Activated T-helper 2 cell treated with anti-CD3 and anti-CD28 coated beads, Interferon-gamma antibody, Interleukin-2, Interleukin-4, amounts not matched to agents 10 μg/mL and 5 μg/mL and 100 μg/mL, durations not matched to agents 14 hours and 24 hours and 36 hours (primary cell): ENCODE measurements around the gene YARS2. TPM values are rescaled to one million over a fixed set of nuclear protein-coding genes. Genes with fewer than 3 reads are reported as not detected.

Source experiments
- DNase-seq: peaks from one replicate; pipeline ENCODE4 v3.0.0; 2021; ENCODE audit warnings: low spot score
- H3K27ac Mint-ChIP-seq: one replicate; pipeline ENCODE4 v1.8.0; 2021; ENCODE audit warnings: mixed read lengths
- H3K27me3 Mint-ChIP-seq: one replicate; pipeline ENCODE4 v1.8.0; 2021; ENCODE audit warnings: low read depth, mixed read lengths
- H3K36me3 Mint-ChIP-seq: one replicate; pipeline ENCODE4 v1.8.0; 2021; ENCODE audit warnings: low read depth, mixed read lengths
- H3K4me1 Mint-ChIP-seq: one replicate; pipeline ENCODE4 v1.8.0; 2021; ENCODE audit warnings: low read depth, mixed read lengths
- H3K4me3 Mint-ChIP-seq: one replicate; pipeline ENCODE4 v1.8.0; 2021; ENCODE audit warnings: low read depth, mild to moderate bottlenecking, moderate library complexity, mixed read lengths
- H3K9me3 Mint-ChIP-seq: one replicate; pipeline ENCODE4 v1.8.0; 2021; ENCODE audit warnings: mixed read lengths
- intact Hi-C: fragments of 100-400 bp; cut with micrococcal nuclease; formaldehyde crosslinking; loops from one replicate; pipeline ENCODE4 v1.15.1; 2023
- total RNA-seq: library from RNA; stranded (reverse); gene quantifications from 2 replicates; pipeline ENCODE4 v1.2.3, GENCODE V29; 2022

The YARS2 gene
- 29.3 and 30.3 TPM in 2 replicates for total RNA-seq

DNA sequence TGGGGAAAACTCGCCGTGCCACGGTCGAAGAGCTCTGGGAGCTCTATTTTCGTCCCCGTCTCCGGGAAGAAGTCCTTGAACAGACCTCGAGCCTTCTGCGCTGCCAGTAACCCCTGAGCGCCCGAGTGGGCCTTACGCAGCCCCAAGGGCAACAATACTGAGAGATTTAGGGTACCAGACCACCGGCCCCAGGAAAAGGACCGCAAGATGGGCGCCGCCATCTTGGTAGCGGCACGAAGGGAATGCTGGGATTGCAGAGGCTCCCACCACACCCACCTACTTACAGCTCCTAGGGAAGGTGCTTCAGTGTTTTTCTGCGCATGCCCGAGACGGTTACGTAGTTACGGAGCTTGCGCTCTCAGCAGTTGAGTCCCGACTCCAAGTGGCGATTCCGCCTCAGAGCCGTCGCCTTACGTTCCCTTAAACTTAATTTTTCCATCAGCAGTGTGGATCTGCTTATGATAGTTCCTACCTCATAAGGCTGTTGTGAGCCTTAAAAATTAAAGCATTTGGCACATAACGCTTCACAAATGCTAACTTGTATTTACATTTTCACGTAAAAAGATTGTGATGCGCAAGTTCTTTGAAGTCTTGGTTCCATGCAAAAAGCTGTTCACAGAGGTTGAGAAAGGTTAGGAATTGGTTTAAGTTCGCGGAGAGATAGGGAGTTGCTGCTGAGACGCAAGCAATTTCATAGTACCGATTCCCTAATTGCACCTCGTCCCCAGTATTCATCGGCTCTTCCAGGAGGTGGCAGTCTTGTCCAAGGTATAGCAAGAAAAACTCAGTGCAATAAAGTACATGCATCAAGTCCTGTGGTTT, at the start of gene YARS2:
Gene YARS2 (minus strand): TSS at position 244 of the 822 bp plus-strand sequence. CDS start 23 bp downstream, at position 221.
- intact Hi-C loops: loop anchor here (1.0 to 10.0 kb wide), 9 partner anchors 77 to 1681 kb away; partner anchors contain the start of genes ALG10, DDX11, DNM1L and ETFBKMT
- no peaks in the 10 kb centered on the region for H3K9me3 Mint-ChIP-seq
- H3K36me3 Mint-ChIP-seq: peaks cover 32% of the 10 kb centered on the region
- peaks cover 22% of the 10 kb centered on the region for H3K4me1 Mint-ChIP-seq
- peak within 1 kb of the TSS; percentile 84 for H3K27ac Mint-ChIP-seq
- peak; percentile 85 for DNase-seq
- no peaks in the 10 kb centered on the region for H3K27me3 Mint-ChIP-seq
- peak within 1 kb of the TSS; percentile 92 for H3K4me3 Mint-ChIP-seq

DNA sequence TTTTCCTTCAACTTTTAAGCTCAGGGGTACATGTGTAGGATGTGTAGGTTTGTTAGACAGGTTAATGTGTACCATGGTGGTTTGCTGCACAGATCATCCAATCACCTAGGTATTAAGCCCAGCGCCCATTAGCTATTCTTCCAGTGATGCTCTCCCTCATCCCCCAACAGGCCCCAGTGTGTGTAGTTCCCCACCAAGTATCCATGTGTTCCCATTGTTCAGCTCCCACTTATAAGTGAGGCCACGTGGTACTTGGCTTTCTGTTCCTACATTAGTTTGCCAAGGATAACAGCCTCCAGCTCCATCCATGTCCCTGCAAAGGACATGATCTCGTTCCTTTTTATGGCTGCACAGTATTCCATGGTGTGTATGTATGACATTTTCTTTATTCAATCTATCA, 48.6 kb upstream of the YARS2 start:
- H3K27me3 Mint-ChIP-seq: no peaks in the 10 kb centered on the region

GRCh38 chr12:32801269-32801980, 45.7 kb upstream of the YARS2 start:
- Mint-ChIP-seq H3K36me3 (no peaks in the 10 kb centered on the region), H3K4me3 (no peak overlapping the region), H3K27me3 (no peaks in the 10 kb centered on the region), H3K9me3 (no peaks in the 10 kb centered on the region), H3K4me1 (no peaks in the 10 kb centered on the region), H3K27ac (no peak overlapping the region)
- intact Hi-C loops: no loop called here
- DNase-seq: no peak

More for the DNA sequence above, 48.6 kb upstream of the YARS2 start:
- H3K4me3 Mint-ChIP-seq: no peak overlapping the region
- intact Hi-C loops: no loop called here
- no peaks in the 10 kb centered on the region for H3K4me1 Mint-ChIP-seq
- H3K9me3 Mint-ChIP-seq: no peaks in the 10 kb centered on the region
- no peaks in the 10 kb centered on the region for H3K36me3 Mint-ChIP-seq
- DNase-seq: no peak
- no peak overlapping the region for H3K27ac Mint-ChIP-seq

DNA sequence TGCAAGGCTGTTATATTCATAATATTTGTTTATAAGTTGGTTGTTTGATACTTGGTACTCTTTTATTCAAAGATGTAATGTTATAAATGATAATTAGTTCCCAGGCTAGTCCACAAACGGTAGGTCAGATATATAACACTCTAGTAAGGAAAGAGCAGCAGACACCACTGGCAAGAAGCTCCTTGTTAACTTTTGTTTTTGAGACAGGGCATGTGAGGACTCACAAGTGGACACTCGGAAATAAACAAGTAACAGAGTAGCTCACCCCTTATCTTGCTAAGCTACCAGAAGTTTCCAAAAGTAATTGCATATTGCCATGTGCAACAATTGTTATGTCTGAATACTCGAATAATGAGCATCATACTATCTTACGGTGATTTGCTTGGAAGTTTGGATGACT, 38.6 kb upstream of the YARS2 start:
- Mint-ChIP-seq H3K27me3 (peaks cover 2% of the 10 kb centered on the region), H3K4me1 (no peaks in the 10 kb centered on the region), H3K27ac (no peak overlapping the region), H3K9me3 (no peaks in the 10 kb centered on the region), H3K36me3 (no peaks in the 10 kb centered on the region), H3K4me3 (no peak overlapping the region)
- no peak for DNase-seq
- intact Hi-C loops: no loop called here

DNA sequence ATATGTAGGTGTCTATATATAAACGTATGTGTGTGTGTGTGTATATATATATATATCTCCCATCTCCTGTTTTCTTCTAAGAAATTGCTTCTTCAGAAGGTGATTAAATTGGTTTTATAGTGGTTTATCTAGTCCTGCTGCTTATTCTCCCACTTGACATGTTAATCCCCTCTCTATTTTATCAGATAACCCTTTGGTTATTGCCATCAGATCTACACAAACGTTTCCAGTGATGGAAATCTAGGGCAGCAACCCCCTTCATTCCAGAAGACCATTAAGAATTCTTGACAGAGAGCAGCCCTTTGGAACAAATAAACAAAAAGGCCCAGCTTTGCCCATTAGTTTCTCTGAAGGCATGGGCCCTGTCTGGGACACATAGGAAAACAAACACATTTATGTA, 34.2 kb upstream of the YARS2 start:
- no peaks in the 10 kb centered on the region for H3K9me3 Mint-ChIP-seq

DNA sequence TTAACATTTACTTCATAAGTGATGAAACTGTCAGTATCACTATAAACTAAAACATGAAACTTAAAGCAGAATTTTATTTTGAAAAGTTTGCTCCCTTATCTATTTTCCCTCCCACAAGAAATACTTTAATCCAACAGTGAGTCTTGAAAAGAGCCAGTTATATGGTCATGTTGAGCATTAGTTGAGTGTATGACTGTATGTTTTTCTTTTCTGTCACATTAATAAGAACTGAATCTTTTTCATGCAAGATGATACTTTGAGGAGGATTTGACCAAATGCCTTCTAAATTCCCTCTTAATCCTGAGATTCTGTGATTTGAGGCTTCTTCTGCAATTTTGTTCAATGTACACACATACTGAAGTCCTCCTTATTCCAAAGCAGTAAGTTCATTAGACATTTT, 33.7 kb upstream of the YARS2 start:
- H3K27ac Mint-ChIP-seq: no peak overlapping the region
- no peak overlapping the region for H3K4me3 Mint-ChIP-seq
- intact Hi-C loops: no loop called here
- no peaks in the 10 kb centered on the region for H3K4me1 Mint-ChIP-seq
- no peak for DNase-seq
- H3K27me3 Mint-ChIP-seq: peaks cover 2% of the 10 kb centered on the region
- H3K9me3 Mint-ChIP-seq: no peaks in the 10 kb centered on the region
- H3K36me3 Mint-ChIP-seq: no peaks in the 10 kb centered on the region

More for the DNA sequence above, 34.2 kb upstream of the YARS2 start:
- H3K27ac Mint-ChIP-seq: no peak overlapping the region
- H3K36me3 Mint-ChIP-seq: no peaks in the 10 kb centered on the region
- H3K4me1 Mint-ChIP-seq: no peaks in the 10 kb centered on the region
- H3K27me3 Mint-ChIP-seq: peaks cover 2% of the 10 kb centered on the region
- no peak overlapping the region for H3K4me3 Mint-ChIP-seq
- intact Hi-C loops: no loop called here
- no peak for DNase-seq

DNA sequence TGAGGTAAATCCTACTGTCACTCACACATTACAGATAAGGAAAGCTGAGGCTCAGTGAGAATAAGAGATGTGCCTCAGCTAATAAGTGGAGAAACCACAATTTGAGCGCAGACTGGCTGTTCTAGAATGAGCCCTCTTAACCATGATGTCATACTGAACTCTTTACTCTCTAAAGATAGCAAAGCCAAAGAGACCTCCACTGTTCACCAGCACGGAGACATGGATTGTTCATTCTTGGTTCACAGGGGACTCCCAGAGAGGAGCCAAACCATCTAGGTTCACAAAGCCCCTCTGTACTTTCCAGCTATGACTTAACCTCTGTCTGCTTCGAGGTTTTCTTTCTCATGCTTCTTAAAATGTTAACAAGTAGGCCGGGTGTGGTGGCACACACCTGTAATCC, 32.7 kb upstream of the YARS2 start:
- peaks cover 2% of the 10 kb centered on the region for H3K27me3 Mint-ChIP-seq
- H3K4me3 Mint-ChIP-seq: no peak overlapping the region
- H3K27ac Mint-ChIP-seq: no peak overlapping the region
- no peak for DNase-seq
- no peaks in the 10 kb centered on the region for H3K4me1 Mint-ChIP-seq
- H3K36me3 Mint-ChIP-seq: no peaks in the 10 kb centered on the region
- no peaks in the 10 kb centered on the region for H3K9me3 Mint-ChIP-seq
- intact Hi-C loops: no loop called here

DNA sequence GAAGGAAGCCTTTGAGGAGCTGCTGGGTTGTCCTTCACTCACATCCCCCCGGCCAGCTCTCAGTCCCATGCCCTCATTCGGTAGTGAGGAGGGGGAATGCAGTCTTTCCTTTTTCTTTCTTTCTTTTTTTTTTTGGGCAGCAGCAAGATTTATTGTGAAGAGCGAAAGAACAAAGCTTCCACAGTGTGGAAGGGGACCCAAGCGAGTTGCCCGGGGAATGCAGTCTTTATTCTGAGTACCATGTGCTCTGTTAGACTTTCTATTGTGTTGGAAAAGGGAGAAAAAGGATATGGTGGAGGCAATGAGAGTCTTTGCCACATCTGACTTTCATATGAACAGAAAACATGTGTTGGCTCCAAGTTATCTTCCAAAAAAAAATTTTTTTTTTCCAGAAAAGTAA, 29.9 kb upstream of the YARS2 start:
- Mint-ChIP-seq H3K27ac (no peak overlapping the region), H3K9me3 (no peaks in the 10 kb centered on the region), H3K27me3 (peaks cover 2% of the 10 kb centered on the region), H3K36me3 (no peaks in the 10 kb centered on the region), H3K4me1 (no peaks in the 10 kb centered on the region), H3K4me3 (no peak overlapping the region)
- DNase-seq: no peak
- intact Hi-C loops: no loop called here

GRCh38 chr12:32783029-32783428, 27.3 kb upstream of the YARS2 start:
- H3K9me3 Mint-ChIP-seq: no peaks in the 10 kb centered on the region
- no peaks in the 10 kb centered on the region for H3K4me1 Mint-ChIP-seq
- intact Hi-C loops: no loop called here
- no peak for DNase-seq
- H3K36me3 Mint-ChIP-seq: no peaks in the 10 kb centered on the region
- no peak overlapping the region for H3K4me3 Mint-ChIP-seq
- H3K27me3 Mint-ChIP-seq: no peaks in the 10 kb centered on the region
- no peak overlapping the region for H3K27ac Mint-ChIP-seq

DNA sequence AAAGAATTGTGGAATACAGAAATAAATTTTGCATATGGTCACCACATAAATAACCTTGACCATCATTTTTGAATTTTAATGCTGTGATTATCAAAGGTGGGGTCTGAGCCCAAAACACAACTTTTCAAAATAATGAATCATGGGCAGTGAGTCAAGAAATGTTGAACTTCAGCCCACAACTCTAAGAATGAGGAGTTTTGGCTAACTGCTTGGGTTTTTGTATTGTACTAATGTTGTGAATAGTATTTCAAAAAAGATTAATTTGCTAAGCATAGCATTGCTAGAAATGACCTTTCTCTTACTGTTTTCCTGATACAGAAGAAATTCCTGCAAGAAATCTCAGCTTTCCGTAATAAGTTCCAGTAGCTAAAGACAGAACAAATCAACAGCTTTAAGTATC, 24.4 kb upstream of the YARS2 start:
- no peak overlapping the region for H3K4me3 Mint-ChIP-seq
- no peaks in the 10 kb centered on the region for H3K36me3 Mint-ChIP-seq
- no peak overlapping the region for H3K27ac Mint-ChIP-seq
- intact Hi-C loops: no loop called here
- H3K27me3 Mint-ChIP-seq: no peaks in the 10 kb centered on the region
- H3K9me3 Mint-ChIP-seq: no peaks in the 10 kb centered on the region
- DNase-seq: no peak
- H3K4me1 Mint-ChIP-seq: no peaks in the 10 kb centered on the region

GRCh38 chr12:32777691-32778175, 22.0 kb upstream of the YARS2 start:
- Mint-ChIP-seq H3K4me3 (no peak overlapping the region), H3K27me3 (no peaks in the 10 kb centered on the region)

DNA sequence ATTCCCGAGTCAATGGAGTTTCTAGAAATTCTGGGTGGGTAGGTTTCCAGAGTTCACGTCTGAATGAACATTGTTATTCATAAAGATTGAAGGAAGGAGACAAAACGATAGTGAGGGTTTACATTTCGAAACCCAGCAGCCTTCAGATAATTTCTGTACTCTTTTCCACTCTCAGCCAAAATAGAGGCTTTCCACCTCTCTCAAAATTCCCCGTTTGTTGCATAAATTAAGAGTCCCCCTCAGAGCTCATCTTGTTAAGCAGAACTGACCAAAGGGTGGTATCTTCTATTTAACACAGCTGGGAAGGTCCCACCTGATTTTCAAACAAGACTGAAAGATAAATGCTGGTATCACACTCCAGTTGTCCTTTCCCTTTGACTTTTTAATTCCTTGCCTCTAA, 21.5 kb upstream of the YARS2 start:
- Mint-ChIP-seq H3K4me3 (no peak overlapping the region), H3K27ac (no peak overlapping the region), H3K27me3 (no peaks in the 10 kb centered on the region), H3K36me3 (no peaks in the 10 kb centered on the region), H3K4me1 (no peaks in the 10 kb centered on the region), H3K9me3 (no peaks in the 10 kb centered on the region)
- intact Hi-C loops: no loop called here
- no peak for DNase-seq

More at GRCh38 chr12:32777691-32778175, 22.0 kb upstream of the YARS2 start:
- Mint-ChIP-seq H3K4me1 (no peaks in the 10 kb centered on the region), H3K27ac (no peak overlapping the region), H3K36me3 (no peaks in the 10 kb centered on the region), H3K9me3 (no peaks in the 10 kb centered on the region)
- no peak for DNase-seq
- intact Hi-C loops: no loop called here

GRCh38 chr12:32776258-32776657, 20.6 kb upstream of the YARS2 start:
- Mint-ChIP-seq H3K4me3 (no peak overlapping the region), H3K4me1 (no peaks in the 10 kb centered on the region), H3K27me3 (no peaks in the 10 kb centered on the region), H3K27ac (no peak overlapping the region), H3K9me3 (no peaks in the 10 kb centered on the region), H3K36me3 (no peaks in the 10 kb centered on the region)
- intact Hi-C loops: no loop called here
- DNase-seq: no peak
